ENCODE measurements around the gene DIO3.

The DIO3 gene

GRCh38 chr14:101589486-101590015 is 28.3 kb downstream of the DIO3 start:
- TF ChIP-seq CTCF (IDR thresholded peaks at IDR 0.05) (no peak), ZFX (IDR thresholded peaks at IDR 0.05; ENCODE audit: borderline replicate concordance) (no peak)
- no peak overlapping the region for H3K27ac ChIP-seq

GRCh38 chr14:101590062-101590461 is 28.8 kb downstream of the DIO3 start:
- TF ChIP-seq CTCF (IDR thresholded peaks at IDR 0.05) (no peak), ZFX (IDR thresholded peaks at IDR 0.05; ENCODE audit: borderline replicate concordance) (no peak)
- no peak overlapping the region for H3K27ac ChIP-seq

- H3K27ac ChIP-seq: no peak overlapping the region
- TF ChIP-seq ZFX (IDR thresholded peaks at IDR 0.05; ENCODE audit: borderline replicate concordance) (no peak), CTCF (IDR thresholded peaks at IDR 0.05) (no peak)
Observed at GRCh38 chr14:101590616-101591015, 29.3 kb downstream of the DIO3 start.

GRCh38 chr14:101591121-101591520 is 29.8 kb downstream of the DIO3 start:
- TF ChIP-seq ZFX (IDR thresholded peaks at IDR 0.05; ENCODE audit: borderline replicate concordance) (no peak), CTCF (IDR thresholded peaks at IDR 0.05) (no peak)

GRCh38 chr14:101591582-101591981 is 30.3 kb downstream of the DIO3 start:
- no peak for TF ChIP-seq CTCF (IDR thresholded peaks at IDR 0.05)
- TF ChIP-seq ZFX (IDR thresholded peaks at IDR 0.05; ENCODE audit: borderline replicate concordance): no peak
- H3K27ac ChIP-seq: no peak overlapping the region

More at GRCh38 chr14:101591121-101591520, 29.8 kb downstream of the DIO3 start:
- no peak overlapping the region for H3K27ac ChIP-seq

- TF ChIP-seq CTCF (IDR thresholded peaks at IDR 0.05) (no peak), ZFX (IDR thresholded peaks at IDR 0.05; ENCODE audit: borderline replicate concordance) (no peak)
- H3K27ac ChIP-seq: no peak overlapping the region
Observed at GRCh38 chr14:101593411-101594238, 32.3 kb downstream of the DIO3 start.

GRCh38 chr14:101594511-101595148 is 33.3 kb downstream of the DIO3 start:
- H3K27ac ChIP-seq: no peak overlapping the region
- TF ChIP-seq CTCF (IDR thresholded peaks at IDR 0.05) (no peak), ZFX (IDR thresholded peaks at IDR 0.05; ENCODE audit: borderline replicate concordance) (no peak)
